Measurements from ENCODE around the gene BCL3. TPM values are rescaled to one million over a fixed set of nuclear protein-coding genes. Genes with fewer than 3 reads are reported as not detected.

The BCL3 gene
- total RNA-seq, 2 experiments from 2014 or later, result 38.7 to 40.2 TPM

DNA sequence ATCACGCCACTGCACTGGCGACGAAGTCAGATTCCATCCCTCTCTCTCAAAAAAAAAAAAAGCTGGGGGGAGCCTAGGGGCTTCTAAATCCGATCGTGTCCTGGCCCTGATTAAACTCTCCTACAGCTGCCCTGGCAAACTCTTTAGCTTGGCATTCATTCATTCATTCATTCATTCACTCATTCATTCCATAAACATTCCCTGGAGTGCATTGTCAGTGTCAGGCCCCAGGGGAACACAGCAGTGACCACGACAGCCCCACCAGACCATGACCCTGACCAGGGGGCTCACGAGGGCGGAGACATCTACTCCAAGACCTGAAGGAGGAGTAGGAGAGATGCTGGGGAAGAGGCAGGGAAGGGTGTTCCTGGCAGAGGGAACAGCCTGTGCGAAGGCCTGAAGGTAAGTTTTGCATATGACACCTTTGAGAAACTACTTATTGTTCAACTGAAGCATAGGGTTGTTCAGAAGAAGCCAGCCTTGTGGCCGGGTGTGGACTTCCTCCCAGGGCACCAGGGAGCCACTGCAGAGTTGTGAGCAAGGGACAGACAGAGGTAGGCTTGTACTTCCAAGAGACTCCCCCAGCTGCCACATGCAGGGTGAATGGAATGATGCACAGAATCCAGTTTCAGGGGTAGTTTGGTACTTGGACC lies 25.1 kb upstream of the BCL3 start:
- Mint-ChIP-seq H3K27ac (no peak overlapping the region), H3K36me3 (ENCODE audit: low read depth) (no peaks in the 10 kb centered on the region), H3K9me3 (no peaks in the 10 kb centered on the region), H3K4me3 (no peak overlapping the region), H3K4me1 (peaks cover 45% of the 10 kb centered on the region), H3K27me3 (no peaks in the 10 kb centered on the region)
- POLR2A ChIA-PET, result interaction anchor here (1.1 to 1.5 kb wide), 2 partner anchors 30 to 48 kb away, joined by 3 to 7 read pairs; no protein-coding TSS in a partner anchor
- CTCF ChIA-PET, result interaction anchor here (0.6 to 7.8 kb wide), 40 partner anchors 8 to 716 kb away, joined by 3 to 222 read pairs (median 5); partner anchors contain the start of genes BCAM and NECTIN2
- no peak for DNase-seq

DNA sequence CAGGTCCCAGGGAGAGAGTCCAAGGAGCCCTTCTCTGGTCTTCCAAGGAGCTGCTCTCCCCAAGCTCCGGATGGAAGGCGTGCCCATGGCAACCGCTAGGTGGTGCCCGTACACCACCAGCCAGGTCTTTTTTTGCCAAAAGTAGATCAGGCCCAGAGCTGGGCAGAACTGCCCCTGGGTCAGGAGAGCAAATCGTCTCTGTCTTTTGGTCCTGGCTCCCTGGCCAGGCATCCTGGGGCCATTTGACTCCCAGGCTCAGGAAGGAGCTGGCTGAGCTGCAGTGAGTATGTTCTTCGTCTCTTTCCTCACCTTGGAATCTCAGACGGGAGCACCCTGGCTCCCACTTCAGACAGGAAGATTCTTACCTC lies 24.6 kb upstream of the BCL3 start:
- H3K27me3 Mint-ChIP-seq, result no peaks in the 10 kb centered on the region
- peak overlapping the region; percentile 55 for H3K27ac Mint-ChIP-seq

DNA sequence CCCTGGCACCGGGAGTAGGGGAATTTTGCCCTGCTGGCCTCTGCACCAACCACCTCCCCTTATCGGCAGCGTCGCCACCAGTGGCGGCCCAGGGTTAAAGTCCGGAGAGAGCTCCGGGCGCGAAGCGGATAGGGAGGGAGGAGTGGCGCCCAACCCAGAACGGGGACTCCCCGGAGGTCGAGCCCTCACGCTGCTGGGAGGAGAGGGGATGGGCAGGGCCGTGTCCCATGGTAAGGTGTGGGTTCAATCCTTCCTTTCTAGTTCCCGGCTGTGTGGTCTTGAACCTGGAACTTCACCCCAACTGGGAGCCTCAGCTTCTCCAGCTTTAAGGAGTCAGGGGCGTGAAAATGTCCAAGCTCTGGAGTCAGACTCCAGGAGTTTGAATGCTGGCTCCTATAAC lies 23.3 kb upstream of the BCL3 start:
- DNase-seq, result no peak
- Mint-ChIP-seq H3K4me1 (peaks cover 45% of the 10 kb centered on the region), H3K27me3 (no peaks in the 10 kb centered on the region), H3K36me3 (ENCODE audit: low read depth) (no peaks in the 10 kb centered on the region), H3K27ac (no peak overlapping the region), H3K9me3 (no peaks in the 10 kb centered on the region), H3K4me3 (no peak overlapping the region)
- POLR2A ChIA-PET, result no interaction called here
- CTCF ChIA-PET, result interaction anchor here (1.2 to 7.8 kb wide), 7 partner anchors 15 to 74 kb away, joined by 3 to 222 read pairs (median 9); no protein-coding TSS in a partner anchor

More for the DNA sequence above, 24.6 kb upstream of the BCL3 start:
- POLR2A ChIA-PET, result interaction anchor here (1.1 to 1.5 kb wide), 2 partner anchors 29 to 47 kb away, joined by 3 to 7 read pairs; no protein-coding TSS in a partner anchor
- Mint-ChIP-seq H3K4me1 (peaks cover 45% of the 10 kb centered on the region), H3K4me3 (no peak overlapping the region), H3K36me3 (ENCODE audit: low read depth) (no peaks in the 10 kb centered on the region), H3K9me3 (no peaks in the 10 kb centered on the region)
- DNase-seq, result peak; percentile 80
- CTCF ChIA-PET, result interaction anchor here (0.7 to 7.8 kb wide), 38 partner anchors 9 to 716 kb away, joined by 3 to 222 read pairs (median 5); partner anchors contain the start of genes BCAM and NECTIN2

DNA sequence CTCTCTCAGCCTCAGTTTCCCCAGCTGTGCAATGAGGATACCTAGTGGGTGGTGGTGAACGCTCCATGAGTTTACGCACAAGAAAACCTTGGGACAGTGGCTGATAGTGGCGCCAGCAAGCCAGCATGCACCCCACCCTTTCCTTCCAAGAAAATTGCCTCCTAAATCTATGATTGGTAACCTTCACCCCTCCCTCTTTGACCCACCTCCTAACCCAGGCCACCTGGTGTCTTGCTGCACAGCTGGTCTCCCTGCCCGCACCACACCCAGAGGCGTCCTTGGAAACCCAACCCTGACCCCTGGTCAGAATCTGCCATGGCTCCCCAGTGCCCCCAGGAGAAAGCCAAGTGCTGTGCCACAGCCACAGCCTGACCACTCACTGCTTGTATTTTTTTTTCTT lies 22.8 kb upstream of the BCL3 start:
- Mint-ChIP-seq H3K4me3 (no peak overlapping the region), H3K27ac (peak overlapping the region; percentile 54), H3K9me3 (no peaks in the 10 kb centered on the region), H3K4me1 (peaks cover 45% of the 10 kb centered on the region), H3K27me3 (no peaks in the 10 kb centered on the region), H3K36me3 (ENCODE audit: low read depth) (no peaks in the 10 kb centered on the region)
- POLR2A ChIA-PET, result no interaction called here
- no peak for DNase-seq
- CTCF ChIA-PET, result interaction anchor here (0.5 to 7.8 kb wide), 5 partner anchors 37 to 418 kb away, joined by 3 to 222 read pairs (median 4); no protein-coding TSS in a partner anchor

DNA sequence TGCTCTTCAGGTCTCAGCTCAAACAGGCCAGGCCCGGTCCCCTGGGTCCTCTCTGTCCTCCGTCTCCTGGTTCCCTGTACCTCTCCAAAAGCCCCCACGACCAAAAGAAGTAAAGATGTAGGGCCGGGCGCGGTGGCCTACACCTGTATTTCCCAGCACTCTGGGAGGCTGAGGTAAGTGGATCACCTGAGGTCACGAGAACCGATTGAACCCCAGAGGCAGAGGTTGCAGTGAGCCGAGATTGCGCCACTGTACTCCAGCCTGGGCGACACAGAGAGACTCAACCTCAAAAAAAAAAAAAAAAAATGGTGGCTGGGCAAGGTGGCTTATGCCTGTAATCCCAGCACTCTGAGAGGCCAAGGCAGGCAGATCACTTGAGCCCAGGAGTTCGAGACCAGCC lies 22.0 kb upstream of the BCL3 start:
- Mint-ChIP-seq H3K27ac (no peak overlapping the region), H3K9me3 (no peaks in the 10 kb centered on the region), H3K27me3 (no peaks in the 10 kb centered on the region), H3K4me1 (peaks cover 43% of the 10 kb centered on the region), H3K36me3 (ENCODE audit: low read depth) (no peaks in the 10 kb centered on the region), H3K4me3 (no peak overlapping the region)
- ChIA-PET POLR2A (no interaction called here), CTCF (interaction anchor here (0.5 to 7.8 kb wide), 4 partner anchors 14 to 417 kb away, joined by 3 to 222 read pairs (median 4); no protein-coding TSS in a partner anchor)
- no peak for DNase-seq

GRCh38 chr19:44728178-44728577 lies 20.3 kb upstream of the BCL3 start:
- ChIA-PET CTCF (interaction anchor here (0.9 to 2.4 kb wide), 4 partner anchors 15 to 43 kb away, joined by 3 to 20 read pairs (median 4); no protein-coding TSS in a partner anchor), POLR2A (interaction anchor here (1.4 kb wide), 1 partner anchor 11 kb away, joined by 5 read pairs; no protein-coding TSS in a partner anchor)
- H3K27me3 Mint-ChIP-seq, result no peaks in the 10 kb centered on the region
- no peak for DNase-seq
- no peaks in the 10 kb centered on the region for H3K36me3 Mint-ChIP-seq (ENCODE audit: low read depth)
- peaks cover 27% of the 10 kb centered on the region for H3K4me1 Mint-ChIP-seq
- H3K9me3 Mint-ChIP-seq, result no peaks in the 10 kb centered on the region
- no peak overlapping the region for H3K4me3 Mint-ChIP-seq
- H3K27ac Mint-ChIP-seq, result no peak overlapping the region

- peaks cover under 1% of the 10 kb centered on the region for H3K27me3 Mint-ChIP-seq
- no peak overlapping the region for H3K4me3 Mint-ChIP-seq
- no peaks in the 10 kb centered on the region for H3K9me3 Mint-ChIP-seq
- ChIA-PET CTCF (interaction anchor here (0.6 to 2.4 kb wide), 2 partner anchors 12 to 42 kb away, joined by 3 to 20 read pairs; no protein-coding TSS in a partner anchor), POLR2A (no interaction called here)
- H3K4me1 Mint-ChIP-seq, result peaks cover 13% of the 10 kb centered on the region
- no peak for DNase-seq
- no peak overlapping the region for H3K27ac Mint-ChIP-seq
- H3K36me3 Mint-ChIP-seq (ENCODE audit: low read depth), result no peaks in the 10 kb centered on the region
Observed at GRCh38 chr19:44729516-44730033, 18.9 kb upstream of the BCL3 start.

- H3K27ac Mint-ChIP-seq, result no peak overlapping the region
- CTCF ChIA-PET, result interaction anchor here (1.0 to 1.1 kb wide), 2 partner anchors 8 to 40 kb away, joined by 3 to 4 read pairs; no protein-coding TSS in a partner anchor
- peaks cover 7% of the 10 kb centered on the region for H3K27me3 Mint-ChIP-seq
- no peak overlapping the region for H3K4me3 Mint-ChIP-seq
- H3K9me3 Mint-ChIP-seq, result no peaks in the 10 kb centered on the region
- H3K4me1 Mint-ChIP-seq, result peaks cover 9% of the 10 kb centered on the region
- no peak for DNase-seq
- no peaks in the 10 kb centered on the region for H3K36me3 Mint-ChIP-seq (ENCODE audit: low read depth)
- POLR2A ChIA-PET, result no interaction called here
Observed at GRCh38 chr19:44731081-44731480, 17.4 kb upstream of the BCL3 start.

DNA sequence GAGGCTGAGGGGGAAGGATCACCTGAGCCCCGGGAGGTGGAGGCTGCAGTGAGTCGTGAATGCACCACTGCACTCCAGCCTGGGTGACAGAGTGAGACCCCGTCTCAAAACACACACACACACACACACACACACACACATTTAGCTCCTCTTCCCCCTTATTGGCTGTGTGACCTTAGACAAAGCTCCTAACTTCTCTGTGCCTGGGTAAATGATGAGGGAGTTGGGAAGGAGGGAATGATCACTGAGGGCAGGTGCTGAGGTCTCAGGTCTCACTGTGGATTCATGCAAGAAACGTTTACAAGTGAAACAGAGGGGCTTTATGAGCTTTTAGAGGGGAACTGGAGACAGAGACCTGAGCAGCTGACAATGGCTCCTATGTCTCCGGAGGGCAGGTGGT lies 16.9 kb upstream of the BCL3 start:
- CTCF ChIA-PET, result interaction anchor here (1.0 to 1.4 kb wide), 3 partner anchors 9 to 39 kb away, joined by 3 to 4 read pairs (median 3); no protein-coding TSS in a partner anchor
- Mint-ChIP-seq H3K27me3 (peaks cover 7% of the 10 kb centered on the region), H3K4me3 (no peak overlapping the region), H3K9me3 (no peaks in the 10 kb centered on the region), H3K4me1 (peaks cover 9% of the 10 kb centered on the region), H3K36me3 (ENCODE audit: low read depth) (no peaks in the 10 kb centered on the region), H3K27ac (no peak overlapping the region)
- POLR2A ChIA-PET, result no interaction called here
- no peak for DNase-seq

GRCh38 chr19:44732235-44733014 lies 16.1 kb upstream of the BCL3 start:
- H3K9me3 Mint-ChIP-seq, result no peaks in the 10 kb centered on the region
- H3K4me3 Mint-ChIP-seq, result no peak overlapping the region
- CTCF ChIA-PET, result interaction anchor here (1.1 to 2.2 kb wide), 5 partner anchors 8 to 52 kb away, joined by 3 to 14 read pairs (median 5); no protein-coding TSS in a partner anchor
- no peaks in the 10 kb centered on the region for H3K36me3 Mint-ChIP-seq (ENCODE audit: low read depth)
- POLR2A ChIA-PET, result no interaction called here
- peaks cover 9% of the 10 kb centered on the region for H3K4me1 Mint-ChIP-seq
- no peak for DNase-seq
- H3K27ac Mint-ChIP-seq, result no peak overlapping the region
- H3K27me3 Mint-ChIP-seq, result peaks cover 7% of the 10 kb centered on the region

GRCh38 chr19:44734357-44734756 lies 14.2 kb upstream of the BCL3 start:
- H3K4me1 Mint-ChIP-seq, result peaks cover 3% of the 10 kb centered on the region
- peaks cover 7% of the 10 kb centered on the region for H3K27me3 Mint-ChIP-seq
- ChIA-PET POLR2A (no interaction called here), CTCF (interaction anchor here (0.6 to 2.2 kb wide), 3 partner anchors 9 to 21 kb away, joined by 3 to 14 read pairs (median 4); no protein-coding TSS in a partner anchor)
- no peak overlapping the region for H3K4me3 Mint-ChIP-seq
- no peak for DNase-seq
- no peaks in the 10 kb centered on the region for H3K9me3 Mint-ChIP-seq
- H3K36me3 Mint-ChIP-seq (ENCODE audit: low read depth), result no peaks in the 10 kb centered on the region
- H3K27ac Mint-ChIP-seq, result no peak overlapping the region

GRCh38 chr19:44735011-44735410 lies 13.5 kb upstream of the BCL3 start:
- no peaks in the 10 kb centered on the region for H3K9me3 Mint-ChIP-seq
- H3K27ac Mint-ChIP-seq, result no peak overlapping the region
- CTCF ChIA-PET, result no interaction called here
- H3K27me3 Mint-ChIP-seq, result peaks cover 7% of the 10 kb centered on the region
- POLR2A ChIA-PET, result no interaction called here
- no peaks in the 10 kb centered on the region for H3K36me3 Mint-ChIP-seq (ENCODE audit: low read depth)
- no peak overlapping the region for H3K4me3 Mint-ChIP-seq
- no peak for DNase-seq
- H3K4me1 Mint-ChIP-seq, result peaks cover 3% of the 10 kb centered on the region

Measured in activated CD4-positive, alpha-beta T cell treated with anti-CD3 and anti-CD28 coated beads, Interleukin-2, amount 10 ng/mL, durations not matched to agents 7 days and 5 days (primary cell).